PC-9 (cell line): ENCODE measurements around the gene ST6GALNAC1.

Source experiments
- CTCF ChIP-seq: fragments of 200-600 bp; sonication (generic); conservative IDR thresholded peaks from 2 replicates; pipeline ENCODE4 v1.6.1; 2017; ENCODE audit warnings: mixed run types, antibody characterized with exemption, mild to moderate bottlenecking, moderate library complexity
- EZH2 ChIP-seq: fragments of 200-600 bp; sonication (generic); IDR thresholded peaks from 2 replicates; pipeline ENCODE4 v1.8.0; 2017; ENCODE audit warnings: antibody characterized with exemption, low read depth

GRCh38 chr17:76640550-76641380 lies 2.8 kb downstream of the ST6GALNAC1 start:
- no peak for TF ChIP-seq CTCF
- no peak for TF ChIP-seq EZH2
